ENCODE measurements around the gene IRS2.
"Not testable (repeated sequence)": the region's sequence is repeated elsewhere in the genome, so short reads cannot be mapped to it uniquely, and the experiment has no call there.

IRS2 gene

DNA sequence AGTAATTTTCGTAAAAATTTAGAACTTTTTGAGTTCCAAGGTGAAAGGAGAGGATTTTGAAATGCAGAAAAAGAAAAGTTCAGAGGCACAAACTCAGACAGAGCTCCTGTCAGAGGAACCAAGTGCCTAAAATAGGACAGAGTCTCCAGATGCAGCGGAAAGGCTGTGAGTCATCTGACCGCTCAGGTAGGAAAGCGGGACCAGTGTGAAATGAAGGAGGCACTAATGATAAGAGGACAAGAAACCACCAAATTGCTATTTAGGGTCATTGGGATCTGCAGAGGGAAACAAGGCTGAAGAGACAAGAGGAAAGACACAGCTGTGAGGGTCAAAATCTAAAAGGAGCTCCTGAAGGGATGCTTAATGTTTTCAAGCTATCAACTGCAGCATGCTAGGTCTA, 34.9 kb downstream of the IRS2 start:
- no peak for DNase-seq (ENCODE audit: low spot score)

DNA sequence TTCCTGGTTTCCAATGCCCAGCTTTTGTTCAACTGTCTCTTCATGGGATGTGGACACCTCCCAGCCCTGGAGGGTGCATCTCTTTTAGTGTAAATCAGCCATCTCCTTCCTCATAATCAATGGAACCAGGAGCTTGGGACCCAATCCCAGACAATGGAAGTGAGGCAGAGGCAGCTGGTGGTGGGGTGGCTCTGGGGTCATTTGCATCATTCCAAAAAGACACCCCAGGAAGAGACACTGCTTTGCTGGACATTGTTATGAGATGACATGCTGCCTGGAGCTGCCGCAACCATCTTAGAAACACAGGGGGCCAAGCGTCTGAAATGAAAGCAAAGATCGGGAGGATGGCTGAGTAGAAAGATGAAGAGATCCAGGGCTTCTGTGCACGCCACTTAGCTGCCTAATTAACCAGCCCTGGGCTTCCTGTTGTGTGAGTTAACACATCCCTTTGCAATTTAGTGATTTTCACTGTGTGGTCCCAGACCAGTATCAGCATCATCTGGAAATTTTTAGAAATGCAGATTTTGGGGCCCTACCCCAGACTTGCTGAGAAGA, 36.1 kb downstream of the IRS2 start:
- DNase-seq (ENCODE audit: low spot score): no peak

DNA sequence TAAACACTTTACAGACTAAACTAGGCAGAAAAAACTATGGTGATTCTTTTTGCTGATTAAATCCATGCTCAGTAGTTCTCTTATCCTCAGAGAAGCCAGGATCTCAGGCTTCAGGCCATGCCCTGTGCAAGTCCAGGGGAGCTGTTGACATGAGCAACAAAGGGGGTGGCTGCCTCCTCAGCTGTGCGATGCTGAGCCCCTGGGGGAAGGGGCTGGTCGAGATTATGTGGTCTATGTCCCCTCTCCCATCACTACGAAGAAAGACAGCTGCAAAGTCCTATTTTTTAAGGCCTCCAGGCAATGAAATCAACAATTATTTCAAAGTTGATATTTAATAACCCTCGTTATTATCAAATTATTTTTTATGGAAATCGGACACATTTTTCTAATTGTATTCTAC, 37.0 kb downstream of the IRS2 start:
- DNase-seq (ENCODE audit: low spot score): no peak

DNA sequence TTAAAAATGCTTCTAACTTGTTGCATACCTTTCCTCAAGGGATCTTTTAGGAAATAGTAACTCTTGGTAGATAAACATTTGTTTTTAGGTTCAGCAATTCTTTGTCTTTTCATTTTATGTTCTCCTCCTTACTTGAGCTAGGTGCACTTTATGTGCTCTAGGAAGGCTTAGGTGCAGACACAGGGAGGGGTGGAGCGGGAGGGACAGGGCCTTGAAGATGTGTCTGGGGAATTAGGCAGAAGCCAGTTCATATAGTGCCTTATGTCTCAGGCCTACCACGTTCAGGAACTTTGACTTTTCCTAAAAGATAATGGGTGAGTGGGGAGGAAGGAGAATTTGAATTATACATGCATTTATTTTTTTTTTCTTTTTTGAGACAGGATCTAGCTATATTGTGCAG, 37.7 kb downstream of the IRS2 start:
- no peak for DNase-seq (ENCODE audit: low spot score)

DNA sequence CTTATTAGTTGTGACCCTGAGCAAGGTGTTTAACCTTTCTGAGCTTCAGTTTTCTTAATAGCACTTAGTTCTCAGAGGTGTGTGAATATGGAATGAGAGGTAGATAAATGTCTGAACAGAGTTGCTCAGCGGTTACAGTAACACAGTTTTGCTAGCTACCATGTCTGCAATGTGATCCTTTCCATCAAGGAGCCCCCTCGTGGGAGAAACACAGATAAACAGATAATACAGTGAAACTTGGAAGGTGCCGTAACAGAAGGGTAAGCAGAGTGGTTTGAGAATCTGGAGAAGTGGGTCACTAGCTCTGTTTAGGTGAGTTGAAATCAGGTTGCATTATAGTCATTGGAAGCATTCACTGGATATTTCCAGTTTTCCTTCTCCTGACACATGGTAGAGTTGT, 38.9 kb downstream of the IRS2 start:
- DNase-seq (ENCODE audit: low spot score): no peak

DNA sequence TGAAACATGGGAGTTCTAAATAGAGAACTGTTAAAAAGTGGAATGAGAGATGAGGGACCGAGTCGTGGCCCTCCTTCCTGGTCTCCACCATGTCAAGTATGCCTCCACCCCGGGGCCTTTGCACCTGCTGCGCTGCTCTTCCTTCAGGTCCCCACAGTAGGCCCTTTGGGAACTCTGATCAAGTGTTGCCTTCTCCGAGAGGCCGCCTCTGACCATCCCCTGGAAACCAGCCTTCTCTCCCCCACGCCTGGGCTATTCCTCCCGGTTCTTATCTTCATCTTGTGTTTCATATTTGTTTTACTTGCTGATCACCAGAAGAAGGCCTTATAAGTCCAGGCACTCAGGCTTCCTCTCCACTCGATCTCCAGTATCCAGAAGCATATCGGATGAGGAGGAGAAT, 40.0 kb downstream of the IRS2 start:
- DNase-seq (ENCODE audit: low spot score): no peak

DNA sequence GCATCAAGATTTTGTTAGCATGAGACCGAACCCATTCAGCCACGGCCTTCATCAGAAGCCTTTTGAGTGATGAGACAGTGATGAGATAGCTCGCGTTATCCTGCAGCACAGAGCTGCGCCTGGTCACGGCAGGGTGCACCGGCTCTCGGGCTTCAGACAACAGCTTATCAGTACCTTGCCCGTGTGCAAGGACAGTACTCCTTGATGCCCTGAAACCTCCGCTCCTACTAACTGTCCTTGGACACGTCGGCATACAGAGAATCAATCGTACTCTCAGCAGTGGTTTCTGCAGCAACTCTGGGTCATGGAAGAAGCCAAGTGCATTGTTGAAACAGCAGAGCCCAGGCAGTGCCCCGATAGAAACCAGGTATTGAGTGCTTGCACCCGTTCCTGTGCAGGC, 40.7 kb downstream of the IRS2 start:
- DNase-seq (ENCODE audit: low spot score): no peak

DNA sequence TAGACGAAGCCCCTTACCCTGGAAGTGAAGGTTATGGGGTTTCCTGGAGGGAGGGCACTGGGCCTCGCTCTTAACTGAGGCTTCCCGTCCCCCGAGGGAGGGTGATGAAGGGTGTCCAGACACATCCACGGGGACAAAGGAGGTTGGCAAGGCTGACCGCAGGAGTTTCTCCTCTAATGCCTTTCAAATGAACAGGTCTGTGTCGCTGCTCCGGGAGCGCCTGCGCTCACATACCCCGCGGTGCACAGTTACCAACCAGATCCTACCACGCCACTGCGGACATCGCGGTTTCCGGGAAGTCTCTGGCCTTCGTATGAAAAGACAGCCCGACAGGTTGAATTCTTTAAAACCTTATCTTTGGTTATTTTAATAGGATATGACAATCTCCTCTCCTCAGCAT, 41.3 kb downstream of the IRS2 start:
- DNase-seq (ENCODE audit: low spot score): no peak

DNA sequence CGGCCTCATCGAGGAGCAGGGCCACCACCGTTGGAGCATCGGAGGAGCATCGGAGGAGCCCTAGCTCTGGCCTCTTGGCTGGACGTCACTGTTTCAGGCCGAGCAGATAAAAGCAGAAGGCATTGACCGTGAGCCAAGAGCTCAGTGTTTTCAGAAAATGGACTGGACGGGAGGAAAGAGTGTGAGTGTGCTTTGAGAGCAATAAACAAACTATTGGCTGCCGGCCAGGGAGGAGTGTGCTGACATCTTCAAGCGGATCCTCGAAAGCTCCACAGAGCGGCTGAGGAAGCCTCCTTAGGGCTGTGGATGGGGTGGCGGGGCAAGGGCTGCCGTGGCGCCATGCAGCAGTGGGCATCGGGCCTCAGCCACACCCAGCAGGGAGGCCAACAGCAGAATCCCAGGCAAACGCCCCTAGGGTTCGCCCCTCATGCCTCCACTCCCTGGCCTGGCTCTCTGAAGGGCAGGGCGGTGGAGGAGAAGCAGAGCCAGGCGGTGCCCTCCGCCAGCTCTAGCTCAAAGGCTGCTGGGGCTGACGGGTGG, 41.8 kb downstream of the IRS2 start:
- no peak for DNase-seq (ENCODE audit: low spot score)

DNA sequence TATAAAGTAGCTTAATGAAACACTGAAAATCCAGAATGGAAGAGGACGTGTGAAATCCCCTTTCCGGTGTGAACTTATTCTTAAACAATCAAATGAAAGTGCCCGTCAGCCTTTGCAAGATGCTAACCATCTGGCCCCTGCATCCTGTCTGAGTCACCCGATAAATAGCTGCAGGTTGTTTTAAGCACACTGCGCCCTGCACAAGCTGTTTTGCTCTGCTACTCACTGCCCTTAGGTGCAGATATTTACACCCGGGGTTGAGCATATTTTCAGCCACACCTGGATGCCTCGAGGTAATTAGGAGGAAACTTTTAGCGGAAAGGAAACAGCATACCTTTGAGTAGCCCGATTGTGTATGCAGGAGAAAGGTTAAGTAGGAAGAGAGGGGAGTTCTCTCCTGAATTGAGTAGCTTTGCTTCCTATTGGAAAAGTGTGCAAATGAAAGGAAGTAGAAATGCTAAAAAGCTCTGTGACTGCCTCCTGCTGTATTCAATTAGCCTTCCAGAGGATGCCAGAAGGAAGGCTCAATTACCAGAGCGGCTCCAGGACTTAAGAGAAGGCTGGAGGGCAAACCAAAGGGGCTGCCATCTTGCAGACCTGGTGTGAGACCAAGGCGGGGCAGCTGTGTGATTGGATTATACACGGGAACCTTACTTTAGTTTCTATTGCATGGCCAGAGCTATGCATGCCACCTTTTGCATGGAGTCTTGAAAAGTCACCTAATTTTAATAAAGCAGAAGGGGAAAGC, 42.5 kb downstream of the IRS2 start:
- no peak for DNase-seq (ENCODE audit: low spot score)

DNA sequence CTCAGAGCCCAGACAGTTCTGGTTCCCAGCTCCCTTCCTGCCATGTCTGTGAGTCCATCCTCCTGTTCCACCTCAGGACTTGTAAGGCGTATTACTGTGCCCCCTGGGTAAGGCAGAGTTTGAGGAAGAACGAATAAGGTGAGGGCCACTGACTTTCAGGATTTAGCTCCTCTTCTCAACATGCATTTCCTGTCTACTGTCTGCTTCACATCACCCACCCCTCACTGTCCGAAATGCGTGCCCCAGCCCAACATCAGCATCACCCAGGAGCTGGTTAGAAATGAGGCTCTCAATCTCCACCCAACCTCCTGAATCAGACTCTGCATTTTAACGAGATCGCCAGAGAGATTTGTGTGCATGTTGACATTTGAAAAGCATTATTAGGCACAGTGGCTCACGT, 44.4 kb downstream of the IRS2 start:
- no peak for DNase-seq (ENCODE audit: low spot score)

DNA sequence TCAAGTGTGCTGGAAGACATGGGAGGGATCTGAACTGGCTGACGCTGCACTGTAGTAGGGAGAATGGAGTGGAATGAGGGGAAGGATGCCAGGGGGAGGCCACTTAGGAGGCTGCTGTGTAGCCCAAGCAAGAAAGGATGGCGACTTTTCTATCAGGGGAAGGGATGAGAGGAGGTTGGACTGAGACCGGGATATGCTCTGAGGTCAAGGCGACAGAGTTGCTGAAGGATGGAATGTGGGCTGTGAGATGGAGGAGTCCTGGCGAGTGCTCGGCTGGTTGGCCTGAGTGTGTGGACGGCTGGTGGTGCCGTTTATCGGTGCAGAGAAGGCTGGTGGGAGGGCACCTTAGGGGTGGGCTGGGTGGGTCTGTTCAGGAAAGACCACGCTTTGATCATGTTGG, 45.7 kb downstream of the IRS2 start:
- DNase-seq (ENCODE audit: low spot score): no peak

DNA sequence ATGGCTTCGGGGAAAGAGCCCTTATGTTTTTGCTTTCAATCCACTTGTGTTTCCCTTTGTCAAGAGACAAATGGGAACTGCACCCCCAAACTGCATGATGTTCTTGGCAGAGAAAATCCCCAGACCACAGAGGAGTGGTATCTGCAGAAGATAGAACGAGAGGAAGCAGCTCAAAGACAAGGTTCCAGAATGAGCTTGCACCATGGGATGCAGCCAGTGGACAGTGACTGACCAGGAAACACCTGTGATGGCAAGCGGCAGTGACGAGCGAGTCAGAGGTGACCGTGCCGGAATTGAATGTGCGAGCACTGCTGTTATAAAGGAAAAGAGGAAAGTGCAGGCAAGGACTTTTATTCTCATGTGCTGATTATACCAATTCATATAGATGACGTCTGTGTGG, 46.3 kb downstream of the IRS2 start:
- DNase-seq (ENCODE audit: low spot score): no peak

DNA sequence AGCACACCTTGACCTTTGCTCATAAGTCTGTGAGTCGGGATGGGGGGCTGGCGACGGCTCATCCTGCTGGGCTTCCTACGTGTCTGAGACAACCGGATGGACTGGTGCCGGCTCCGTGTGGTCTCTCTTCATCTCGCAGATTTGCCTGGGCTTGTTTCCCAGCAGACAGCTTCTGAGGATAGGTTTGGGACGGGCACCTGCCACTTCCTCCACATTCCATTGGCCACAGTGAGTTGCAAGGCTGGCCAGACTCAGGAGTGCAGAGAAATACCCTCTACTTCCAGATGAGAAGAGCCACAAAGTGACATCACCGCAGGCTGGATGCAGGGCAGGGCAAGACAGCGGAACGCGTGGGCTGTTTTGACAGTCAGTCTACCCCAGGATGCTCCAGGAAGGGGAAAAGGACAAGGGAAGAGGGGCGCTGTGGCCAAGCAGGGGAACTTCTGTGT, 48.1 kb downstream of the IRS2 start:
- DNase-seq (ENCODE audit: low spot score): no peak

DNA sequence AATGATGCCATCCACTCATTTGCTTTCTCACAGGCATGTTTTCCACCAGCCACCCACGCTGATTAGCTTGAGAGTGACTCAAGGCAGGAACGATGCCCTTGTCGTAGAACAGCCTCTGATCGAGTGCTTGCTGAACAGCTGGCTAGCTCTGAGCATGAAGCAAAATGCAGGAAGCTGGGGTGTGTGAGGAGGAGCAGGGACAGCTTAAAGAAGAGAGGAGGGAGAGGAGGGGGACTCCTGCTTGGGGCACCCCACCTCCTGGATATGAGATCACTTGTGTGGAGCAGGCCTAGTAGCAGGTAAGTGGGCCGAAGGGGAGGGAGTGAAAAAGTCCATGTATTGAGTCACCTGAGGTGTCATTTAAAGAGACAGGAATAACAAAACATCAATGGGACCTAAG, 48.8 kb downstream of the IRS2 start:
- no peak for DNase-seq (ENCODE audit: low spot score)

DNA sequence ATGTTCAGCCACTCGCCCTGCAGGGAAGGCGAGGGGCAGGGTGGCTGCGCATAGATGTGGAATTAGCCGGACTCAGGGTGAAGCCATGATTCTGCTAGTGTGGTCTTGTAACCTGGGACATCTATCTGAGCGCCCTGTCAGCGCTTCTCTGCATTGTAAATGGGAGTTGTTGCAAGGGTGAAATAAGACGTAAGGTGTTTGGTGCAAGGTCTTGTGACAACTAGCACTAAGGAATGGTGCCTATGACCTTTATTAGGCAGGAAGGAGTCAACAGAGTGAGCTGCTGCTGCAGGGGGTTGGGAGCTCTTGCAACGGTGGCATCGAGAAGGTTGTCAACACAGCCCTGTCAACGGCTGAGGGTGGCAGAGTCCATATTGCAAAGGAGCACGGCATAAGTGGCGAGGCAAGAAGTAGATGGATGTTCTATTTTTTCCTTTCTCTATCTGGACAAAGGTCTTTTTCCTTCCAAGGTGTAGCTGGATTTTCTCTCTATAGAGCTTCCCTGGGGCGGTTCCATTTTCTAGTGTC, 49.3 kb downstream of the IRS2 start:
- DNase-seq (ENCODE audit: low spot score): no peak

DNA sequence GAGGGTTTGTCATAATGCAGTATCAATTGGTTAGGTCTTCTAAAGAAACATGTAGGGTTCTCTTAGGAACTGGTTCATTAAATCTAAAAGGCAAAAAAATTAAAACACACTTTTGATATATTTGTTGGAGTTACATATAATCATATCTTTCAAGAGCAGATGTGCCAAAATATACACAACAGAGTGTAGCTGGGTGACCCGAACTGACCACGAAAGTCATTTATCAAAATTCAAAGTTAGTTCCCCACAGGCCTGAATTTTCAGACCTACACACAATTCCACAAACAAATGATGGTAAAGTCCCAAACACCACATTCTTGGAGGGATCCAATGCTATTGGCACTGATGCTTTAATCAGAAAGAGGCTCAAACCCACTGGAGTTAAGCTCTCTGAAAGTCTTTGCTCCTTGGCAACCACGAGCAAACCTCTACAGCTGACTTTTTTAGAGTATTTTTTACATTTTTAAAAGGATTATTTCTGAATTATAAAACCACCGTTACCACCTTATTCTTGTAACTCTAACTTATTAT, 50.9 kb downstream of the IRS2 start:
- no peak for DNase-seq (ENCODE audit: low spot score)

DNA sequence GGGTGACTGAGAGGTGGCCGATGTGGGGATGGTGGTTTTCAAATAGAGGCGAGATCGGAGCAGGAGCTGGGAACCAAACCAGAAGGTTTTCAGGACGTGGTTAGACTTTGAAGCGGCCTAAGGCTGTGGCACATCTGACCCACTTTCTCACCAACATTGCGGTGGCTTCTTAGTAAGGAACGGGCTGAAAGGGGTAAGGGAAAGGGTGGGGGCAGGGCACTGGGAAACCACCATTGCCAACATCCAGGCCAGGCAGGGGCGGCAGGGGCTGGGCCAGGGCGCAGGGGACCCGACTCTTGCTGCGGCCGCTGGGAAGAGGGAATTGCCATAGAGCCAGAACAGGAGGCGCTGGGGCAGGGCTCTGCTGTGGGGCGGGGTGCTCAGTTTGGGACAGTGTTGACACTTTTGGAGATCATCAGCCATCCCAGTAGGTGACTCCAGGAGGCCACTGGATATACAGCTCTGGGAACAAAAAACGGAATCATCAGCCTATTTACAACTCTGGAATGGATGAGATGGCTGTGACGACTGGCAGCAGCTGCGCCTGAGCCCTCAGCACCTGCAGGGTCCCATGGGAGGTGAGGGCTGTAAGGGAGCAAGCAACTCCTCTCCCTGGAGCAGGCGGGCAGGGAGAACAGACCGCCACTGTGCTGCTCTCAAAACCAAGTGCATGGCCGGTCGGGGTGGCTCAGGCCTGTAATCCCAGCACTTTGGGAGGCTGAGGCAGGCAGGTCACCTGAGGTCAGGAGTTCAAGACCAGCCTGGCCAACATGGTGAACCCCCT, 52.2 kb downstream of the IRS2 start:
- DNase-seq (ENCODE audit: low spot score): no peak

DNA sequence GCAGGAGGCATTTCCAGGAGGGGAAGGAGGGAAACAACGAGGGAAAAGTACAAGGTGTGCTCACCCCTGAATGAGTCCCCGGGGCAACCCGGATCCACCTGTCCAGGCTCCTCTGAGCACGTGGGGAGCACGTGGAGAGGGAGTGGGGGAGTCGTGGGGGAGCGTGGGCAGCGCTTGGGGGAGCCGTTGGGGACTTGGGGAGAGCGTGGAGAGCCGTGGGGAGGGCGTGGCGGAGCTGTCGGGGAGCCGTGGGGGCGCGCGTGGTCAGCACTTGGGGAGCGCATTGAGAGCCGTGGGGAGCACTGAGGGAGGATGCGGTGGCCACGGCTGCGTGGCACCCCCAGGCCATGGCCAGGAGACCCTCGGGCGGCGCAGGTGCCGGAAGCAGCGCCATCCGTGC, 52.8 kb downstream of the IRS2 start:
- DNase-seq (ENCODE audit: low spot score): no peak

DNA sequence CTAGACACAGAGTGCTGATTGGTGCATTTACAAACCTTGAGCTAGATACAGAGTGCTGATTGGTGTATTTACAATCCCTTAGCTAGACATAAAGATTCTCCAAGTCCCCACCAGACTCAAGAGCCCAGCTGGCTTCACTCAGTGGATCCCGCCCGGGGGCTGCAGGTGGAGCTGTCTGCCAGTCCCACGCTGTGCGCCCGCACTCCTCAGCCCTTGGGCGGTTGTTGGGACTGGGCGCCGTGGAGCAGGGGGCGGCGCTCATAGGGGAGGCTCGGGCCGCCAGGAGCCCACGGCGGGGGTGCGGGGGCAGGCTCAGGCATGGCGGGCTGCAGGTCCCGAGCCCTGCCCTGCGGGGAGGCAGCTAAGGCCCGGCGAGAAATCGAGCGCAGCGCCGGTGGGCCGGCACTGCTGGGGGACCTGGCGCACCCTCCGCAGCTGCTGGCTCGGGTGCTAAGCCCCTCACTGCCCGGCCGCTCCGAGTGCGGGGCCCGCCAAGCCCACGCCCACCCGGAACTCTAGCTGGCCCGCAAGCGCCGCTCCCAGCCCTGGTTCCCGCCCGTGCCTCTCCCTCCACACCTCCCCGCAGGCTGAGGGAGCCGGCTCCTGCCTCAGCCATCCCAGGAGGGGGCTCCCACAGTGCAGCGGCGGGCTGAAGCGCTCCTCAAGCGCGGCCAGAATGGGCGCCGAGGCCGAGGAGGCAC, 53.8 kb downstream of the IRS2 start:
- not testable (repeated sequence) for DNase-seq (ENCODE audit: low spot score)

DNA sequence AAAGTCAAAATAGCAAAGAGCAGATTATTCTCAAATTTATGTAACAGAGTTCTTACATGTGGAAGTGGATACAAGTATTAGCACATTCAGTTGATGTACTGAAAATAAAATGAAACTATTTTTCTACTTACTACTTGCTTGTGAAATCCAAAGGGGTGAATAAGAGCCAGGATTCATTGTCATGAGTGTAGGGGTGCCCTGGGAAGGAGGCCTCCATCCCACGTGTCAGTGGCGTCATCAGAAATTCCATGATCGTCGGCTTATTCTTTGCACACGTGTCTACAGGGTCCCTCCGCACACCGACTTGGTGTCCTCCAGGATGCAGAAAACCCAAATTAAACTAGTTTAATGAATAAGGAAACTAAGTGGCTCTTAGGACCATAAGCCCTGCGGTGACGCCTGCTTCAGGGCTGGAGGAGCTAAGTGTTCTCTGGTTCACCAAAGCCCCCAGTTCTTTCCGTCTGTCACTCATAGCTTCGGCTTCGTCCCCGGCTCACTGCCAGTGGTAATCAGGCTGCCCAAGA, 55.5 kb downstream of the IRS2 start:
- DNase-seq (ENCODE audit: low spot score): no peak

Measured in D341Med (cell line).